ENCODE results near the gene FAM83B.

GRCh38 chr6:54802775-54803634 is 43.6 kb upstream of the FAM83B start:
- TF ChIP-seq POLR2AphosphoS5 (IDR thresholded peaks at IDR 0.05; ENCODE audit: borderline replicate concordance, low read depth, low read length): no peak
- TF ChIP-seq EZH2 (IDR thresholded peaks at IDR 0.05): no peak

All from SK-N-MC (cell line).